GM19395 (cell line): ENCODE results near the gene ARSJ.
"Not testable (repeated sequence)": the region's sequence is repeated elsewhere in the genome, so short reads cannot be mapped to it uniquely, and the experiment has no call there.

Experiments used
- ATAC-seq: cut with Tn5 transposase; IDR thresholded peaks from one replicate; pipeline ENCODE4 v1.9.1; 2021; ENCODE audit warnings: mild to moderate bottlenecking, moderate library complexity; ENCODE audit not compliant: unreplicated experiment

ARSJ gene

DNA sequence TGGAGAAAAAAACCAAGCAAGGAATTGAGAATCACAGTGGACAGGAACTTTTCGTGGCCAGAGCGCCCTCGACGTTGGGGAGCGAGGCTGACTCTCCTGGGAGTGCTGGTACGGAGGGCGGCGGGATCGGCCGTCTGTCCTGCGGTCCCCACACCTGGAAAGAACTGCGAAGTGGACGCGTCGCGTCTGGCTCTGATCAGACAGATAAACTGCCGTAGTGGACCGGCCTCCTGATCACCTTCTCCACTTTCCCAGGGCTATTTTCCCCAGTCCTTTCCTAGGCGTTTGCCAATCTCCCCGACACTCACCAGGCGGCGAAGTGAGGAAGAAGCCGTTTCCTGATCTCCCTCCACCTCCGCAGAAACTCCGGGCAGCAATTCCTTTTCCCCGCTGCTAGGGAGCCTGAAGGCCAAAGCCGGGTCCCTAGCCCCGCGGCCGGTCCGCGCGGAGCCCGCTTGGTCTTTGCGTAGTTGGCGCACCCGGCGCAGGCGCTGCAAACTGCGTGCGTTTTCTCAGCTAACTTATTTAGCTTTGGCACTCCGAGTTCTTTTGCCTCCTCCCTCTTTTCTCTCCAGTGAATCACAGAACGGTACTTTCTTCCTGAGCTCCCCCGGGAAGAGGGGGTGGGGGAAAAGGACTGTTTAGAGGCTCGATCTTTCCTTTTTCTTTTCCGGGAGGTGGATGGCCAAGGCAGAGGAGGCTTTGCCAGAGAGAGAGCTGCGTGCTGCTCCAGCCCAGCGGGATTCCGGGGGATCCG is at the start of gene ARSJ:
TSS of gene ARSJ (minus strand) at position 500 of the 757 bp plus-strand sequence. CDS start 813 bp downstream, outside the sequence.
- ATAC-seq: no peak

DNA sequence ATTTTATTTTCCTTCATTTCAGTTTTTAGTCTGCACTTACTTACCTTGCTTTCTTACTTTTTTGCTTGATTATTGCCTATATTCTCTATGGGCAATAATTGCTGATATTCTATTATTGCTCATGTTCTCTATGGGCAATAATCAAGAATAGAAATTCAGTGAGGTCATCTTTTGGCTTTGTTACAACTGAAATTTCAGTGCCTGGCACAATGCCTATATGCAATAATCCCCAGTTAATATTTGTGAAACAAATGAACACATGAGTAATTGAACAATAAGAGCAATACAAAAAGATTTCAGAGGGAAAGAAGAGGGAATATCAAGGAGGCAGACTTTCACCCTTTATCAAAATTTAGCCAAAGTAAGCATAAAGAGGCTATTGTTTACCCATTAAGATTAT is 48.6 kb upstream of the ARSJ start:
- no peak for ATAC-seq

DNA sequence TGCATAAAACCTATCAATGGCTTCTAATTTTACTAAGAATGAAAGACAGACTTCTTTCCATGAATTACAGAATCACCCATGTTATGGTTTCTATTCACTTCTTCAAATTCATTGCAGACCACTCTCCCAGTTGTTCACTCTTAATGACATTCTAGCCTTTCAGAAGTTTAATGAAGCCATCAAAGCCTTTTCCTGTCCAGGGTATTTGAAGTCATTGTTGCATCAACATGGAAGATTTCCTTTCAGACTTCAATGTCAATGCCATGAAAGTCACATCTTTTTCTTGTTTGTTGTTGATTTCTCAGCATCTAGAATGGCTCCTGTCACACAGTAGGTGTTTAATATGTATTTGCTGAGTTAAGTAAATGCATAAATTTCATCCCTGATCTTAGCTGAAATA is 48.1 kb upstream of the ARSJ start:
- ATAC-seq: no peak

- no peak for ATAC-seq
These were observed 47.0 kb upstream of the ARSJ start for GRCh38 chr4:114026447-114026846.

DNA sequence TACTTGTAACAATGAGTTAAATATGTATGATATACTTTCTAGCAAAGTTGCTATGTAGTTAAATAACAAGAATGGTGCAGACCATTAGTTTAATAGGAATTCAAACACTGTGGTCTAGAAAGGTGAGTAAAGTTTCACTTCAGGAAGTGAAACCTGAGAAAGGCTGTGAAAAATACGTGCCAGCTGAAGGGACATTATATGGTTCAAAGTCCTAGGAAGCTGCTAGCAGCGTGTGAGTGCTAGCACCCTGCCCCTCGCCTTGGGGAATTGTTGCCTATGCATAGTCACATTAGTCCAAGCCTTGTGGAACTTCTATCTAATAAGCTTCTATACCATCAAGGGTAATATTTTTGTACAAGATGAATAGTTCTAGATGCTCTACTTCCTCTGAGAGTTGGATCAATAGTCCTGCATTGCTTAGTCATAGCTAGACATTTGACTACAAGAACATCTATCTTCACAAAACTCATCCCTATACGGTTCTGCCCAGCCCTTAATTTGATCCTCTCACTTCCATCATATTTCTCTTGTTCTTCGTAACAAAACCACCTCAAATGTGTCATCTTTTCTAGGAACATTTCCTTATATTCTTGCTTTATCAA is 45.8 kb upstream of the ARSJ start:
- ATAC-seq: peak; percentile 86

- ATAC-seq: peak; percentile 69
These were observed 42.0 kb upstream of the ARSJ start for GRCh38 chr4:114021451-114021850.

DNA sequence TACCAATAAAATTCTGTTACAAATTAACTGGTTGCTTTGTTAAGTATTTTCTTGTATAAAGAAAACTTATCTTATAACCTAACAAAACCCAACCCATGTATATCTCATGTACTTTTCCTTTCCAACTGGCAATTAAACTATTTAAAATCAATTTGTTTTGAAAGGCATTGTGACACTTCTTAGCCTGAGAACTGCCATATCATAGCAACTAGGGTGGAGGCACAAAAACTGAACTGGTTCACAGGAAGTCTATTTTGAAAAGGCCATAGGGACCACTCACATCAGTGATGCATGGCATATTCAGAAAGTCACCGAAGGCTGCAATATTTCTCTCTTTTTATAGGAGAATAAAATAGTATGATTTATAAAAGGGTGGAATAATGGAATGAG is 40.5 kb upstream of the ARSJ start:
- ATAC-seq: no peak

- no peak for ATAC-seq
These were observed 40.0 kb upstream of the ARSJ start for GRCh38 chr4:114019276-114019968.

- no peak for ATAC-seq
These were observed 37.9 kb upstream of the ARSJ start for GRCh38 chr4:114017120-114017917.

- ATAC-seq: no peak
These were observed 36.0 kb upstream of the ARSJ start for GRCh38 chr4:114015444-114015899.

GRCh38 chr4:114013201-114013600 is 33.8 kb upstream of the ARSJ start:
- not testable (repeated sequence) for ATAC-seq

DNA sequence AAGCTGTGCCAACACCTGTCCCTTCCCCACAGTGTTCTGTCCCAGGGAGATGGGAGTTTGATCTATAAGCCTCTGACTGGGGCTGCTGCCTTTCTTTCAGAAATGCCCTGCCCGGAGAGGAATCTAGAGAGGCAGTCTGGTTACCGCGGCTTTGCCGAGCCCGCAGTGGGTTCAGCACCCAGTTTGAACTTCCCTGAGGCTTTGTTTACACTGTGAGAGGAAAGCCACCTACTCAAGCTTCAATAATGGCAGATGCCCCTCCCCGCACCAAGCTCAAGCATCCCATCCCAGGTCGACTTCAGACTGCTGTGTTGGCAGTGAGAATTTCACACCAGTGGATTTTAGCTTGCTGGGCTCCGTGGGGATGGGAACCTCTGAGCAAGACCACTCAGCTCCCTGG is 33.3 kb upstream of the ARSJ start:
- no peak for ATAC-seq

DNA sequence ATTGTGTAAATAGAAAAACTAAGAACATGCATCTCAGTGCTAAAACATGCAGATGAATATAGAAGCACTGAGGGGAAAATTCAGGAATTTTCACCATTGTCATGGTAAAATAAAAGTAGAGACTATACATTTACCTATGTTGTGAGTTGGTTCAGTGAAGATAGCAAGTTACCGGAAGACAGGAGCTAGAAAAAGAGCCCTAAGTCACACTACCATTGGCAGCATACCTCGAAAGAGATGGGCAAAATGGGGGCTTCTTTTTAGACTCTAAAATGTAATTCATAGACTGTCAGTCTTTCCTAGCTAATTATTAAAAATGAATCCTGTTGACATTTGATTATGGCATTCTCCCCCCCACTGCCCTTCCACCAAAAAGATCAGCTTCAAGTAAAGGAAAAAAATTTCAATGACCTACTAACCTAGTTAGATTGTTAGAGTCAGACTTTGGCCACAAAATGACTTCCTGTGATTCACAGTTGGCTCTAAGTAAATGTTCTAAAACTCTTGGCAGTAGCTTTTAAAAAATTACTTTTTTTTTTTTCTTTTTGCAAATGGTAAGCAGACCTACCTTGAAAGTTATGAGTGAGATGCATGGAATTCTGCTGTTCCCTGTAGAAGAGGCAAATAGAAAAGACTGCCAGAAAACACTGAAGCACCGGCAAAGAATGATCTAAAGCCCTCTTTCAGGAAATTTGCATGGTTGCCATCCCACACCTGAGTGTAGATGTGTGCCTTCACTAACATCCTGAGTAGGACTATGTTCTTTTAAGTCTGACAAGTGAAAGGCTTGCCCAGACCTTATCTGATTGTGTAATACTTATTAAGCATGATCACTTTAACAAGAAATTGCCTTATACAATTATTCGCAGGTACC is 26.4 kb upstream of the ARSJ start:
- no peak for ATAC-seq

GRCh38 chr4:114004483-114005226 is 25.2 kb upstream of the ARSJ start:
- ATAC-seq: peak; percentile 78

DNA sequence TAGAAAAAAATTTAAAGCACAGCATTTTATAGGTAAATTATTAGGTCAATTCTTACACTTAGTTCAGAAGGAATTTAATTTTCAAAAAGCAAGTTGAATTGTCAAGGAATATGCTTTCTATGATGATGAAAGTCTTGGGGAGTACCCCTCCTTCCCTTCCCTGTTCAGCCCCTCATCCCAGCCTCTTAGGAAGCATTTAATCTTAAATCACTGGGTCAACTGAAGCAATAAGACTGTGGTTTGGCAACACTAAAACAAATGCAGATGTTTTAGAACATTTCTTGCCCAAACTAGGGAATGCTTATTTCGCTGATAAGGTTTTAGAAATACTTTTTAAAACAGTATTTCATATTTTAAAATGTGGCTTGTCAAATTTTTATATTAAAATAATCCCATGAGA is 19.1 kb upstream of the ARSJ start:
- ATAC-seq: no peak

DNA sequence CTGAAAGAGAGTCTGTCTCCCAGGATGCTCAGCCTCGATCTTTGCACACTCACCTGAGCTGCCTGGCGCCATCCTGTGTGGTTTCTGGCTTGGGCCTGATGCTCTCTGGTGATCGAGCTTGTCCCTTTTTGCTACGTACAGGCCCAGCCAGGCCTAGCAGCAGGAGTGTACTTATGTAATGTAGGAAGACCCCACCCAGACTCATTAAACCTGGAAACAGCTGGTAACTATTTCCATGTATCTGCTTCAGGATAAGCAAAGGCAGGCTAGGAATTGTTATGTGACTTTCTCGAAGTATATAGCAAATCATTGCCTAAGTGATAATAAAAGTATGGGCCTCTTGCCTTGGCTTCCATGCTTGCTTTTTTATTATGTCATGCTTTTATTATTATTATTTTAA is 18.6 kb upstream of the ARSJ start:
- no peak for ATAC-seq

DNA sequence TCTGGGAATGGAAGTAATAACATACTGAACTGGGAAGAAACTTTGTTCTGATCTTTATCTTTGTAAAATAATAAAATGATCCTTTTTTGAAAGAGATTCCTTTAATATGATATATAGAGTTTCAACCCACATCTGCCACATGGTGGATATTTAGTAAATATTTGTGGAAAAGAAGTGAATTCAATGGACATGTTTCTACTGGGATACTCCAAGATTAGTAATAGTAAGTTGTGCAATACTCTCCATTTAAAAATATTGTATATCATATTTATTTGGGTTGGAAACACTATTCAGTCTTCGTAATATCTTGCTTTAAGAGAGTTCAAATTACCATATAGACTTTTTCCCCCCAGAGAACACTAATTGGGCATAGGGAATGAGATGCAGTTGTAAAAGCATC is 17.8 kb upstream of the ARSJ start:
- no peak for ATAC-seq

GRCh38 chr4:113996599-113997177 is 17.2 kb upstream of the ARSJ start:
- ATAC-seq: no peak

GRCh38 chr4:113993887-113994286 is 14.4 kb upstream of the ARSJ start:
- no peak for ATAC-seq
